Islet of Langerhans (tissue), 1 donor: Measurements from ENCODE around the gene SPINT2.

Source experiments
- FAIRE-seq: peaks from one replicate; lab custom pipeline; 2011; peaks lifted over from hg19 to GRCh38; lab: Jason Lieb, UNC

Gene SPINT2

DNA sequence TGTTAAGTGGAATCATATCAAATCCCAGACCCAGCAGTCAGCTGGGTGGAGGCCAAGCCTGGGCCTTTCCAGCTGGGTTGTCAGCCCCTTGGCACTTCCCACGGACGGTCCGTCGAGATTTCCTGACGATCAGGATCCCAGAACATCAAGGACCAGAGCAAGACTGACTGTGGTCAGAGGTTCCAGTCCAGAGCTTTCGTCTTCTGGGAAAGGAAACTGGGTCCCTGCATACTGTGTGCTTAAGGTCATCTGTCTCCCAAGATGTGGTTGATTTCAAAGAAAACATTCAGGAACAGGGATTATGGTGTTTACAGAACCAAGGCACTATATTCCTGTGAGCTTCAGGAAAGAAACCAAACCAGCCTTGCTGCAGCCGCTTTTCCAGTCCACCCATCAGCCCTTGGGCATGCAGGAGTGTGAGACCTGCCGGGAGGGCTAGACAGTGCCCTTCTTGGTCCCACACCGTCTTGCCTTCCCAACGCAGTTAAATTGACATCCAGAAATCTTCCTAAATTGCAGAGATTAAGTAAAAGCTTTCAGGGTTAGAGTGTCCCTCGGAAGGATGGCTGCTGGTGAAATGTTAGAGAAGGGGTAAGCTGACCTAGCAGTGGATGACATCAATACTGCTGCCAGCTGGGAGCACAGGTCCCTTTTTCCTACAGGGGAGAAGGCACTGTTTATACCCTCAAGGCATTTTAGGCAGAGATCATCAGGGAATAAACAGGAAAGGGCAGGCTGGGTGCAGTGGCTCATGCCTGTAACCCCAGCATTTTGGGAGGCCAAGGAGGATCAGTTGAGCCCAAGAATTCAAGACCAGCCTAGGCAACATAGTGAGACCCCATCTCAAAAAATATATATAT is 34.7 kb downstream of the SPINT2 start:
- no peak for FAIRE-seq

DNA sequence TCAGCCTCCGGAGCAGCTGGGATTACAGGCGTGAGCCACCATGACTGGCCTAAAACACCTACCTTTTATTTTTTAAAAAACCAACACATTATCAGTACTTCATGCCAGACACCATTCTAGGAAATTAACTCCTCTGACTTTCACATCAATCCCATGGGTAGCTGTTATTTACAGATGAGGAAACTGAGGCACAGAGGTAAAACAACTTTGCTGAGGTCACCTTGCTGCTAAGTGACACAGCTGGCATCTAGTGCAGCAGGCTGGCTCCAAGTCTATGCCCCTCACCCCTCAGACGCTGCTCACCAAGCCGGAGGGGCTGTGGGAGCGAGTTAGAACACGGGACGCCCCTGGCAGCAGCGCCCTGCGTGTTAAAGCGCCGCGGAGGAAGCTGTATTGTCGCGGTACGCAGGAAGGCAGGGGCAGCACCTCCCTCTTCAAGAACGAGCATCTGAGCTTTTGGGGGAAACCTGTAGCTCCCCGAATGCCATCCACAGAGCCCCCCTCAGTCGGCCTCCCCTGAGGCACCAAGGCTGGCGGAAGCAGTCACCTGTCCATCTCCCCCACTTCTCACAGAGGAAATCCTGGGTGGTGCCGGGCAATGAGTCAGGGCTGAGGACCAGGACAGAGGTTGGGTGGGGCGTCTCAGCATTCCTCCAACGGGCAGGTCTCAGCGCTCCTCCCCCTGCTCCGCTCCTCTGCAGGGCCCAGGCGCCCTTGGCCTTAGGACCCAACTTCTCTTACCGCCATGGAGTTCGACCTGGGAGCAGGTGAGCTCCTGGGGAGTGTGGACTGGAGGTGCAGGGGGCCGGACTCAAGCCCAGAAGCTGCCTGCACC is 39.4 kb downstream of the SPINT2 start, which contains the start of gene C19orf33:
TSS of gene C19orf33 (plus strand) at position 735 of the 835 bp plus-strand sequence. CDS start at position 746, 11 bp downstream.
- FAIRE-seq, result no peak

DNA sequence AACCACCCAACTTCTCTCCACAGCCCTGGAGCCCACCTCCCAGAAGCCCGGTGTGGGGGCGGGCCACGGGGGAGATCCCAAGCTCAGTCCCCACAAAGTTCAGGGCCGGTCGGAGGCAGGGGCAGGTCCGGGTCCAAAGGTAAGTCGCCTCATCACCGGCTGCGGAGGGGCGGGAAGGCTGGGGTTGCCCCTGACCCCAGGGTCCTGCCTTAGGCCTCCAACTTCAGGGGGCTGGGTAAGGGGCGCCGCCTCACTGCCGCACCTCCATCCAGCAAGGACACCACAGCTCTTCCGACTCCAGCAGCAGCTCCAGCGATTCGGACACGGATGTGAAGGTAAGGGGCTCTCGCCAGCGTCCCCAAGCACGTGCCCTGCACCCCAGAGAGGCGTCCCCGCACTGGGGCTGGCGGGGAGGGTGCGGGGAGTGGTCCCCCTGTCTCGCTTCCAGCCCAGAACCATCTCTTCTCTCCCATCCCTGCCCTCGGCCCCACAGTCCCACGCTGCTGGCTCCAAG is 40.0 kb downstream of the SPINT2 start:
- FAIRE-seq, result no peak

DNA sequence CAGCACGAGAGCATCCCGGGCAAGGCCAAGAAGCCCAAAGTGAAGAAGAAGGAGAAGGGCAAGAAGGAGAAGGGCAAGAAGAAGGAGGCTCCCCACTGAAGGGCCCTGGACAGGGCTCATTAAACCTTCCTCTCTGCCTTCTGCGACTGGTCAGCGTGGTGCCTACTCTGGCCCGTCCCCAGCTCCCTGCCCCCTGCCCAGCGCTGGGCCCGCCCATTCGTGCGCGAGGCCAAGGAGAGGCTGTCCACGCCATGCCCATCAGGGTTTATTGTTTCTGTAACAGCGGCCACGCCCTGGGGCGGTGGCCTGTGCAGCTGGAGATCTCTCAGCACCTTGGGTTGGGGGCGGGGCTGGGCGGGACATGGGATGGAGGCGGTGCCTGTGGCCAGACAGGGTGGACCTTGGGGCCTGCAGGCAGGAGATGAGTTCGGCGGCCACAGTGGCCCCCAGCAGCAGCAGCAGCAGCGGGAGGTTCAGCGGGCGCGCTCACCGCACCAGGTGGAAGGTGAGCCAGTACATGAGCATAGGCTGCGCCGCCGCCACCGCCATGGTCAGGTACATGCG is 40.6 kb downstream of the SPINT2 start:
- FAIRE-seq, result no peak

DNA sequence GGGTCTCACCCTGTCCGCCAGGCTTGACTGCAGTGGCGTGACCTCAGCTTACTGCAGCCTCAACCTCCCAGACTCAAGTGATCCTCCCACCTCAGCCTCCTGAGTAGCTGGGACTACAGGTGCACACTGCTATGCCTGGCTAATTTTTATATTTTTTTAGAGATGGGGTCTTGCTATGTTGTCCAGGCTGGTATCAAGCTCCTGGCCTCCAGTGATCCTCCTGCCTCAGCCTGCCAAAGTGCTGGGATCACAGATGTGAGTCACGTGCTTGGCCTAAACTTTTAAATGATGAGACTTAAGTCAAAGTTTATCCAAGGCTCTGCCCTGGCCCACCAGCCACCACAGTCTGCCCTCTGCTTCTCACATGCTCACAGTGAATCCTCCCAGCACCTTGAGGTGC is 41.9 kb downstream of the SPINT2 start:
- FAIRE-seq, result no peak

DNA sequence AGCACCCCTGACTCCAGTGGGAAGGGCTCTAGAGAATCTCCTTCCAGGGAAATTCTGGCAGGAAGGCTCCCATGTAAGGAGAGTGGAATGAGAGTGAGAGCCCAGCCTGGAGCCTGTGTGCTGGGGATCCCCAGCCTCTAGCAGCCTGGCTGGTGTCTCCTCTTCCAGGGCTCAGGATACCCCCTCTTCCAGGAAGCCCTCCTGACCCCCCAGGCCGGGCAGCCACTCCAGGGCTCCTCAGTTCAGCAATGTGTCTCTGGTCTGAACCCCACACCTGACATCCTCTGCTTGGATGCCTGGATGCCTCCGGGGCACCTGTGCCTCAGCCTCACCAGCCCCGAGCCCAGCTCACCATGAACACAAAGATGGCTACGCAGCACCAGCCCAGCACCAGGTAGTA is 42.7 kb downstream of the SPINT2 start:
- FAIRE-seq, result no peak

DNA sequence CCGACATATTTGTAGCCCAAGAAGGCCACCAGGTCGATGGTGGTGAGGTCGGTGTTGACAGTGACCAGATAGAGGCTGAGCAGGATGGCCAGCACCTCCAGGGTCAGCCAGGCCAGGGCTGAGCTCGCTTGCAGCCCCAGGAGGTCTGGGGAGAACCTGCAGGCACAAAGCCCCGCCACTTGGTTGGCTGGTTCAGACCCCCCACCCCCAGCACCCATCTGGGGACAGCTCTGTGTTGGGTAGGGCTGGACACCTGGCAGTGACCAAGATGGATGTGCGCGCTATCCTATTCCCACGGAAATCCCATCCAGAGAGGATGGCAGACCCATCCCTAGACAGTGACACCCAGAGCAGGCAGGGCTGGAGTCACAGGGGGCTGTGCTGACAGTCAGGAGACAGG is 43.2 kb downstream of the SPINT2 start:
- no peak for FAIRE-seq

DNA sequence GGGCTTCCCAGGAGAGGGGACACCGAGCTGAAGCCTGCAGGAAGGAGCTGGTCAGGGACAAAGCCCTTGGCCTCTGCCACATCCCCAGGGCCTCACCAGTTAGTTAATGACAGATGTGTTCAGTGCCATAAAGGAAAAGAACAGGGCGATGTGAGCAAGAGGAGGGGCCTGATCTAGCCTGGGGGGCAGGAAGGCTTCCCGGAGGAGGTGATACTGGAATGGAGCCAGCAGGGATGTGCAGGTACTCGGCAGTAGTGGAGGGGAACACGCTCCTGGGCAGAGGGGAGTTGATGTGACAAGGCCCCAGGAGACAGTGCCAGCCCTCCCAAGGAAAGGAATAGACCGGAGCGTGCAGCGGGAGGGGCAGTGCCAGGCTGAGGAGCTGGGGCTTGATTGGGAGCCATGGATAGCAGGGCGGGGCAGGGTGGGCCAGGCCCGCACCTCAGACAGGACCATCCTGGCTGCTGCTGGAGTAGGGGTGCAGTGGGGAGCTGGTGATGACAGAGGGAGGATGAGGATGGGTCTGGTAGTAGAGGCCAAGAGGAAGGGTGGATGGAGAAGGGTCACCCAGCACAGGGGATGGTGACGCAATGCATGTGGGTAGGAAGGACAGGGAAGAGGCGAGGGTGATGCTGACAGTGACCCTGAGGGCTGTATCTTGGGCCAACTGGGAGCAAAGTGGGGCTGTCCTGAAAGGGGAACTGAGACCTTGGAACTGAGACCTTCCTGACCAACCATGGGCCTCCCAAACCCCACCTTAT is 43.8 kb downstream of the SPINT2 start:
- FAIRE-seq, result no peak

DNA sequence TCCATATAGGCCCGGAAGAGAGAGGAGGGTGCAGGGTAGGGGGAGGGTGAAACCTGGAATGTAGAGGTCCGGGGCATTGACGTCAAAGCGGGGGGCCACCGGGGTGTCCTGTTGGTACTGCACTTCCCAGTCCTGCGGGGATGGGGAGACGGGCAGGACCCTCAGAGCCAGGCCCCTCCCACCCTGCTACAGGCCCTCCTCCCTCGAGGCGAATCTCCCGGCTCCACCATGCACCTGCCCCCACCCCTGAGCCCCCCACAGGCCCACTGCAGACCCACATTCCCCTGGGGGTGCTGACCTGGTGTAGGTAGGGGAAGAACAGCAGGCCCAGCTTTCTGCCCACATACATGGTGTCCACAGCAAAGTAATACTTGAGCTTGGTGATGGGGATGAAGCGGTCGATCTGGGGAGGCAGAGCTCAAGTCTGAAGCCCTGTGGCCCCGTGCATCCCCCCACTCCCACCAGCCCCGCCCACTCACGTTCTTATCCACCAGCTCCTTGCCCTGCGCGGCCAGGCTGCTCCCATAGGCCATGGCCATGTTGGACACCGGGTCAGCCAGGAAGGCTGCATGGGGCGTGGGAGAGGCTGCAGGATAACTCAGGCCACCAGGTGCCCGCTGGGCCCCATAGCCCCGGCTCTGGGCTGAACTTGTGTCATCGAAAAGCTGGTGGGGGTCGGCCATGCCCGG is 44.7 kb downstream of the SPINT2 start:
- no peak for FAIRE-seq

DNA sequence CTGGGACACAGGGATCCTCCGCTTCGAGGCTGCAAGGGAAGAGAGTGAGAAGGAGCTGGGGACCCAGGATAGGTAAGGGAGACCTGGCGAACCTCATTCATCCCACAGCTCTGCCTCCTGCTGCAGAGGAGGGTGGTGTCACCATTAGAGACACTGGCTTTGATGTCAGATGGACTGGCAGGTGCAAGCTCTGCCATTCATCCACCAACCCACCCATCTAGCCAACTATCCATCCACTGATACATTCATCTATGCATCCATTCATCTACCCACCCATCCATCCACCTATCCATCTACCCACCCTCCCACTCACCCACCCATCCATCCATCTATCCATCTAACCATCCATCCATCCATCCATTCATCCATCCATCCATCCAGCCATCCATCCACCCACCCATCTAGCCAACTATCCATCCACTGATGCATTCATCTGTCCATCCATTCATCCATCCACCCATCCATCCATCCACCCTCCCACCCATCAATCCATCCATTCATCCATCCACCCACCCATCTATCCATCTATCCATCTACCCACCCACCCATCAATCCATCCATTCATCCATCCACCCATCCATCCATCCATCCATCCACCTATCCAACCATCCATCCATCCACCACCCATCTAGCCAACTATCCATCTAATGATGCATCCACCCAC is 45.4 kb downstream of the SPINT2 start:
- FAIRE-seq, result no peak

DNA sequence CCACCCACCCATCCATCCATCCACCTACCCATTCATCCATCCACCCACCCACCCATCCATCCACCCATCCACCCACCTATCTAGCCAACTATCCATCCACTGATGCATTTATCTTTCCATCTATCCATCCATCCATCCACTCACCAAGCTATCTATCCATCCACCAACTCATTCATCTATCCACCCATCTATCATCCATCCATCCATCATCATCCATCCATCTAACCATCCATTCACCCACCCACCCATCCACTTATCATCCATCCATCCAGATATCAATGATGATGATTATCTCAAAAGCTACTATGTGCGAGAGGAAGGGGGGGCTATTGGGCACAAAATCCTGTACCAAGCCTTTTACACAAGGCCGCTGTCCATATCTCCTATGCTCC is 45.9 kb downstream of the SPINT2 start:
- FAIRE-seq, result no peak

DNA sequence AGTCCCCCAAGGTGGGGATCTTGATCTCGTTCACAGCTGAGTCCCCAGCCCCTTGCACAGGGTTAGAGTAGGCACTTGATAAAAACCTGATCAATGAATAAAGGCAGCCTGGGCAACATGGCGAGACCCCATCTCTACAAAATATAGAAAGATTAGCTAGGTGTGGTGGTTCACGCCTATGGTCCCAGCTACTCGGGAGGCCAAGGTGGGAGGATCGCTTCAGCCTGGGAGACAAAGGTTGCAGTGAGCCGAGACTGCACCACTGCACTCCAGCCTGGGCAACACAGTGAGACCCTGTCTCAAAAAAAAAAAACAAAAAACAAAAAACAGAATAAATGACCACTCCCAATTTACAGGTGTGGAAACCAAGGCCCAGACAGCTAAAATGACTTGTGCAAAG is 46.6 kb downstream of the SPINT2 start:
- FAIRE-seq, result no peak

DNA sequence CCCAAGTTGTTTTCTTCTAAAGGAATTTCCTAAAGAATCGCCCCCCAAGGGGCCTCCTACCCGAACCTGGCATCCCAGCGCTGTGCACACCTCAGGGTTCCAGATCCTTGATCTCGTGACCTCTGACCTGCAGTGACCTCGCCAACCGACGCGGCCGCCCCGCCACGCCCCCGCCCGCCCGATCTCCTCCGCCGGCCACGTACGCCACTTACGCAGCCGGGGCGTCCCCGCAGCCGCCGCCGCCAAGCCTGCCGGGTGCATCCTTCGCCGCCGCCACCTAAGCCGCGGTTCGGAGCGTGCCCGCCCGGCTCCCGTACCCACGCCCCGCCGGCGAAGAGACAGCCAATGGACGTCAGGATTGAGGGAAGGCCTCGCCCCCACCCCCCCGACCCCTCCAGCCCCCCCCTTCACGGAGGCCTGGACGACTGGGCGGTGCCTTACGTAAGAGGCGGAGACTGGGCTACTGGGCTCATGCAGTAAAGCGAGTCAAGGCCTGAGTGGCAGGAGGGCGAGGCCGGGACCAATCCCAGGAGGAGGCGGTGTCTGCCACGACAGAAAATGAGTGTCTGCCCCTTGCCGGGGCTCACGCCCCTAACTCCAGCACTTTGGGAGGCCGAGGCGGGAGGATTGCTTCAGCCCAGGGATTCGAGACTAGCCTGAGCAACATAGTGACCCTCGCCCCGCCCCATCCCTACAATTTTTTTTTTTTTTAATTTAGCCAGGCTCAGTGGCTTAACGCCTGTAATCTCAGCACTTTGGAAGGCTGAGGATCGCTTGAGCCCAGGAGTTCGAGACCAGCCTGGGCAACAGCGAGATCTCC is 51.5 kb downstream of the SPINT2 start, which contains the start of gene YIF1B:
TSS of gene YIF1B (minus strand) at position 291 of the 820 bp plus-strand sequence. CDS start at position 261, 30 bp downstream.
- FAIRE-seq, result no peak

DNA sequence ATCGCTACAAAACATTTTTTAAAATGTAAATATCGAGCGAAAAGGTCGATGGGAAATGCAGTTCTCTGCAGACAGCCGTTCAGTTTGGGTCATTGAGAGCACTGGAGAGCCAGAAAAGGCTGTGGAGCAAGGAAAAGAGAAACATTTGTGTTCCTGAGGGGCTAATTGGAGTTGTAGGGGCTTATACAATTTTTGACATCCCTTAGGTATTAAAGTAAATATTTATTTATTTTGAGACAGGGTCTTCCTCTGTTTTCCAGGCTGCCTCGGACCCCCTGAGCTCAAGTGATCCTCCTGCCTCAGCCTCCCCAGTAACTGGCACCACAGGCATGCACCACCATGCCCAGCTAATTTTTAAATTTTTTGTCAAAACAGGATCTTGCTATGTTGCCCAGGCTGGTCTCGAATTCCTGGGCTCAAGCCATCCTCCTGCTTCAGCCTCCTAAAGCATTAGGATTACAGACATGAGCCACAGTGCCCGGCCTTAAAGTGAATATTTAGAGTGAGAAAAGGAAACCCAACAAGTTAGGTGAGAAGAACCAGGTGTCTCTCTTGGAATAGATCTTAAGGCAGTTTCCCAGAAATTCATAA is 52.2 kb downstream of the SPINT2 start:
- no peak for FAIRE-seq

DNA sequence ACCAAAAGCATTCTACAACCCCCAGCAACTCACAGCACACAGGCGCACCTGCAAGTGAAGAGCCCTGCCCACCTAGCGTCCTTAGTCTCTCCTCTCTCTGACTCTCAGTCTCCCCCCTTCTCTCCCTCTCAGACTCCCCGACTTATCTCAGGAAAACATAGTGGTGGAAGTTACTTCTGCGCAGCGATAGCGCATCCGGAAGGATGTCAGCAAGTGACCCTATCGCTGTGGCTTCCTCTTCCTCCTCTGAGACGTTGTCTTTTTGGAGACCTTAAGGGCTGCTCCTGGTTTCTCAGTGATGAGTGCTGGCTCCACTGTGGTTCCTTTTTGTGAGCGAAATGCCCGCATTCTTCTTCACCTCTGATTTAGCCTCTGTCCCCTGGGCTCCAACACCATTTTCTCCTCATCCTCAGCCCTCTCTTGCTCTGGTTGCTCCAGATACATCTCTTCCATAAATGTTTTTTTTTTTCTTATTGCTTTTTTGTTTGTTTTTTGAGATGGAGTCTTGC is 52.8 kb downstream of the SPINT2 start:
- FAIRE-seq, result no peak

DNA sequence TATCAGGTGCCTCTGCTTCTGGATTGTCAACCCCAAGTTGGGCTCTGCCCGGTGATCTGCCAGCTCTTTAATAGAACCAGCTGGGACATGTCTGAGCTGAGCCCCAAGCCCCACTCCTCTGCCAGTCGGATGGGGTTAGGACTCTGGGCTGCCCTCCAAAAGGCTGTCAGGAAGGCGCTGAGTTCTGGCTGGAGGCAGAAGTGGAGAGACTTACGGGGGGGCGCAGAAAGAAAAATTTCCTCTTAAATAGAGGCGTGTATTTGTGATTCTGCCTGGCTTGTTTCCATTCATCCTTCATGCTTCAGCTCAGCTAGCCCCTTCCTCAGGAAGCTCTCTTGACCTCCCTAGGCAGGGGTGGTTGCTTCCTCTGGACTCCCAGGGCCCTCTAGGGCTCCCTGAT is 54.3 kb downstream of the SPINT2 start:
- FAIRE-seq, result no peak

DNA sequence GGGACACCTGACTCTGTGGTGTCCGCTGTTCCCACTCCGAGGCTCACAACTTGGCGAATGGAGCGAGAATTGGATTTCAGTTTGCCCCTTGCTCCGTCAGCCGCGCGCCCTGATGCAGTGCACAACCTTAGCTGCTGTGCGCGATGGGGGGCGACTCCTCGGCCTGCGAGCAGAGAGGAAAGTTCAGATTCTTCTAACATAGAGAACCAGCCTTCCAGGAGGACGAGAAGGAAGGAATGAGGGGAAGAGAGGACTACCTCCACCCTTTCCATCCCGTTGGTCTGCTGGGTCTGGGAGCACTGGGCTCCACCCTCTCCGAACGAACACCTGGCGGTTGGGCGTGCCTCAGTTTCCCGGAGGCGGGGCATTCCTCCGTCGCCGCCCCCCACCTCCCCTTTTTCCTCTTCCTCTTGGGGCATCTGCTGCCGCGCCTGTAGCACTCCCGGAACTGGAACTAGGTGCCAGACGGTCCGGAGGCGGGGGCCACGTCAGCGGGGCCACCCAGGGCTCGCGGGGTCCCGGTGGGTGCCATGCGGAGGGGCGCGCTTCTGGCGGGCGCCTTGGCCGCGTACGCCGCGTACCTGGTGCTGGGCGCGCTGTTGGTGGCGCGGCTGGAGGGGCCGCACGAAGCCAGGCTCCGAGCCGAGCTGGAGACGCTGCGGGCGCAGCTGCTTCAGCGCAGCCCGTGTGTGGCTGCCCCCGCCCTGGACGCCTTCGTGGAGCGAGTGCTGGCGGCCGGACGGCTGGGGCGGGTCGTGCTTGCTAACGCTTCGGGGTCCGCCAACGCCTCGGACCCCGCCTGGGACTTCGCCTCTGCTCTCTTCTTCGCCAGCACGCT is 55.3 kb downstream of the SPINT2 start, which contains the start of gene KCNK6:
TSS of gene KCNK6 (plus strand) at position 425 of the 838 bp plus-strand sequence. CDS start at position 531, 106 bp downstream.
- FAIRE-seq, result no peak

DNA sequence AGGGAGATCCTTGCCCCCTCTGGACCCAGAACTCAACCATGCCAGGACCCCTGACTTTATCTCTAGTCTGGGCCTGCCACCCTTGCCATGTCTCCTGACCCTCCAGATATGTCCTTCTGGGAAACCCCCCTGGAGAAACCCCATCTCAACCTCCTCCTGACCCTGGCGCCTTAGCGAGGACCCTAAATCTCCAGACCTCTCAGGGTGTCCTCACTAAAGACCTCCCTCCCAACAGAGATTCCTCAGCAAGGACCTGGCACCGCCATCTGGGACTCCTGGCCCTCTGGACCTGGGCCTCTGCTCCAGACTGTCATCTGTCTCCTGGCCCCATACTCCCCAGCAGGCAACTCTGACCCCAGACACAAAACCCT is 56.6 kb downstream of the SPINT2 start:
- FAIRE-seq, result no peak
